GM12878 (cell line): ENCODE results near the gene ESYT2. TPM values are rescaled to one million over a fixed set of nuclear protein-coding genes. Genes with fewer than 3 reads are reported as not detected.

Source experiments
- ATAC-seq: fragments of 200-7000 bp; cut with Tn5 transposase; 3 replicates; pipeline ENCODE4 v1.9.1; 2020; ENCODE audit warnings: mild to moderate bottlenecking, moderate library complexity
- BruUV-seq: library from RNA; stranded (reverse); fragments of 400-500 nt; replicated peaks from 2 replicates; lab custom pipeline; 2021; lab: Mats Ljungman, UMichigan
- CTCF ChIA-PET: fragments of 300-600 bp; sonication (Branson Sonifier 250); formaldehyde crosslinking; extraction: SDS; loops from one replicate; lab custom pipeline; 2021; ENCODE audit warnings: inconsistent platforms; lab: Yijun Ruan, JAX
- POLR2A ChIA-PET: fragments of 350-600 bp; formaldehyde crosslinking; extraction: SDS; loops from one replicate; lab custom pipeline; 2021; ENCODE audit warnings: inconsistent platforms; lab: Charles Lee
- RAD21 ChIA-PET: fragments of 300-600 bp; sonication (Branson Sonifier 250); formaldehyde crosslinking; loops from one replicate; lab custom pipeline; 2023; ENCODE audit warnings: antibody characterized with exemption; ENCODE audit not compliant: unreplicated experiment; lab: Charles Lee
- SMC1A ChIA-PET: fragments of 300-600 bp; sonication (Branson Sonifier 250); formaldehyde crosslinking; loops from one replicate; lab custom pipeline; 2023; ENCODE audit not compliant: unreplicated experiment, uncharacterized antibody; lab: Charles Lee
- DNase-seq: peaks from one replicate; pipeline ENCODE4 v3.0.0-alpha.2; 2011; ENCODE audit warnings: low read depth, low spot score
- FAIRE-seq: peaks from 3 replicates; lab custom pipeline; 2011; peaks lifted over from hg19 to GRCh38; lab: Jason Lieb, UNC
- H2AFZ ChIP-seq: 2 replicates; pipeline ENCODE4 v1.6.0; 2011; ENCODE audit warnings: low read depth, low read length, control low read depth; ENCODE audit not compliant: control insufficient read depth
- H3K27ac ChIP-seq: 2 replicates; pipeline ENCODE4 v1.5.1; 2011; ENCODE audit warnings: control low read depth; ENCODE audit not compliant: control insufficient read depth, insufficient read depth
- H3K27me3 ChIP-seq, 2 experiments: replicated peaks in 1 of 2; 2 replicates each; pipeline versions ENCODE4 v1.6.0 to v1.6.1; 2011; ENCODE audit warnings: low read length in 1 of 2; ENCODE audit not compliant: control insufficient read depth in 2 of 2, insufficient read depth in 2 of 2
- H3K36me3 ChIP-seq, 2 experiments: 2 replicates each; pipeline ENCODE4 v1.5.1; 2011; ENCODE audit warnings: low read length in 1 of 2; ENCODE audit not compliant: control insufficient read depth in 2 of 2, insufficient read depth in 2 of 2
- H3K4me1 ChIP-seq: 2 replicates; pipeline ENCODE4 v1.6.1; 2011; ENCODE audit warnings: mild to moderate bottlenecking, low read length, moderate library complexity, mixed read lengths; ENCODE audit not compliant: control insufficient read depth, insufficient read depth
- H3K4me2 ChIP-seq: 2 replicates; pipeline ENCODE4 v1.6.0; 2011; ENCODE audit warnings: control low read depth; ENCODE audit not compliant: control insufficient read depth, insufficient read depth
- H3K4me3 ChIP-seq: fragments of 200-600 bp; sonication (generic); 2 replicates; pipeline ENCODE4 v1.5.1; 2016
- H3K79me2 ChIP-seq: 2 replicates; pipeline ENCODE4 v1.6.0; 2011; ENCODE audit warnings: low read length; ENCODE audit not compliant: control insufficient read depth, insufficient read depth
- H3K9ac ChIP-seq: 2 replicates; pipeline ENCODE4 v1.8.0; 2011; ENCODE audit warnings: low read length, control low read depth, mixed read lengths; ENCODE audit not compliant: control insufficient read depth, insufficient read depth
- H3K9me3 ChIP-seq: replicated peaks from 3 replicates; pipeline ENCODE4 v1.5.1; 2011; ENCODE audit warnings: mild to moderate bottlenecking, low read length; ENCODE audit not compliant: control insufficient read depth, insufficient read depth
- H4K20me1 ChIP-seq: 2 replicates; pipeline ENCODE4 v1.6.0; 2011; ENCODE audit not compliant: control insufficient read depth, insufficient read depth
- CHD2 ChIP-seq: IDR thresholded peaks from 2 replicates; pipeline ENCODE4 v1.6.1; 2011; ENCODE audit warnings: low read depth, low read length, improper control_type of control experiment, borderline replicate concordance
- CHD4 ChIP-seq: fragments of 200-600 bp; sonication (generic); IDR thresholded peaks from 2 replicates; pipeline ENCODE4 v1.6.1; 2016; ENCODE audit warnings: mild to moderate bottlenecking
- NR2C2 ChIP-seq: IDR thresholded peaks from 2 replicates; pipeline ENCODE4 v1.6.1; 2011; ENCODE audit warnings: borderline replicate concordance, low read depth; ENCODE audit not compliant: control insufficient read depth, insufficient read length
- PML ChIP-seq: IDR thresholded peaks from 2 replicates; pipeline ENCODE4 v1.6.1; 2012; ENCODE audit warnings: low read length, inconsistent platforms
- TCF12 ChIP-seq: IDR thresholded peaks from 2 replicates; pipeline ENCODE4 v1.6.1; 2011; ENCODE audit warnings: low read depth, mild to moderate bottlenecking, low read length
- ZNF207 ChIP-seq: fragments of 450-650 bp; IDR thresholded peaks from 2 replicates; pipeline ENCODE4 v1.6.1; 2014; ENCODE audit warnings: antibody characterized with exemption, mild to moderate bottlenecking, borderline replicate concordance
- WGBS: methylation state at CpG from one replicate; pipeline ENCODE4 v1.1.6; 2016; ENCODE audit warnings: low lambda C conversion rate; ENCODE audit not compliant: insufficient replicate concordance, insufficient coverage; ENCODE audit errors: missing lambda C conversion rate; 5-methylcytosine and 5-hydroxymethylcytosine counted together
- in situ Hi-C: fragments of 300-500 bp; cut with MboI; formaldehyde crosslinking; loops from 9 replicates; pipeline ENCODE4 v1.14.3; 2018; ENCODE audit warnings: mixed read lengths
- intact Hi-C: fragments of 100-400 bp; cut with micrococcal nuclease; formaldehyde crosslinking; loops from one replicate; pipeline ENCODE4 v1.14.2; 2022; ENCODE audit not compliant: unreplicated experiment
- polyA plus RNA-seq, 11 experiments: library from polyadenylated mRNA; depleted of rRNA in 4 of 11; unstranded in 6 of 11; stranded (reverse) in 5 of 11; fragments of >200 nt; fragmentation: Nextera tagmentation in 4 of 11; fragmentation: Illumina TruSeq in 1 of 11; extraction: Ambion mirVana in 4 of 11; extraction: Trizol in 1 of 11; gene quantifications; 1 replicate in 1 of 11; 2 replicates in 10 of 11; pipeline versions ENCODE4 v1.2.1 to v1.2.3, GENCODE V29; 2011 to 2016; ENCODE audit warnings: inconsistent platforms in 2 of 11, missing spikeins in 2 of 11, low read depth in 1 of 11
- total RNA-seq, 4 experiments: library from RNA; depleted of rRNA in 3 of 4; stranded (reverse); fragments of >200 nt in 3 of 4; fragmentation: Illumina TruSeq in 1 of 4; extraction: Trizol in 1 of 4; gene quantifications; 2 replicates each; pipeline versions ENCODE4 v1.2.1 to v1.2.3, GENCODE V29; 2013 to 2021
- TF ChIP-seq, protein P1 (sequence below): IDR thresholded peaks from 2 replicates; pipeline ENCODE4 v1.6.1; 2011; ENCODE audit warnings: low read depth, mild to moderate bottlenecking, low read length, moderate library complexity, borderline replicate concordance; ENCODE audit errors: extremely low read depth

The ESYT2 gene
- total and polyA plus RNA-seq, 10 of the 15 experiments (the other 5 are each of a cell fraction or from before 2014, with no cell fraction given): 1.9 to 44.6 (median 21.4) TPM

DNA sequence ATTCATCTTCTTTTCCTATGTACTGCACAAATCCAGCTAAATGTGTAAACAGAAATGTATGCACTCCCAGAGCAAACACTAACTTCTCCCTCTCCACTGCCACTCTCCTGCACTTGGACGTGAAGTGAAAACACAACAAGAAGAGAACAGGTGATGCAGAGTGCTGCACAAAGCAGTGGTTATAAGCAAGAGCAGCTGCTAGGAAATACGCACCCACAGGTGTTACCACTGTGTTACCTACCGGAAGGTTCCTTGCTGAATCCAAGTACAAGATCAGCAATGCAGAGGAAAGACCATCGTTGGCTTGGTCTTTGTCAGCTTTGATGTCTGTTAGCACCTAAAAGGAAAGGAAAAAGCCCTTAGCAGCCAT lies 70.1 kb downstream of the ESYT2 start:
- no TSS peak for BruUV-seq
- Histone ChIP-seq H3K79me2 (no peaks in the 10 kb centered on the region), H4K20me1 (no peaks in the 10 kb centered on the region)
- in situ Hi-C loops: no loop called here
- TF ChIP-seq ZNF207: no peak
- TF ChIP-seq CHD4: no peak
- no peak for TF ChIP-seq TCF12
- TF ChIP-seq, protein P1, sequence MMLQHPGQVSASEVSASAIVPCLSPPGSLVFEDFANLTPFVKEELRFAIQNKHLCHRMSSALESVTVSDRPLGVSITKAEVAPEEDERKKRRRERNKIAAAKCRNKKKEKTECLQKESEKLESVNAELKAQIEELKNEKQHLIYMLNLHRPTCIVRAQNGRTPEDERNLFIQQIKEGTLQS: no peak
- TF ChIP-seq PML: no peak
- no peak for TF ChIP-seq NR2C2
- no peak for TF ChIP-seq CHD2
- TF ChIP-seq, all 136 proteins: peak for 0
- H3K27ac ChIP-seq: no peak overlapping the region
- intact Hi-C loops: no loop called here
- H2AFZ ChIP-seq: no peak overlapping the region
- ChIA-PET SMC1A (interaction anchor here (1.2 kb wide), 1 partner anchor 65 kb away, joined by 3 read pairs; no protein-coding TSS in a partner anchor), POLR2A (no interaction called here), CTCF (interaction anchor here (2.2 kb wide), 1 partner anchor 218 kb away, joined by 8 read pairs; no protein-coding TSS in a partner anchor), RAD21 (interaction anchor here (1.0 kb wide), 1 partner anchor 218 kb away, joined by 5 read pairs; no protein-coding TSS in a partner anchor)
- DNase-seq: no peak
- no peaks in the 10 kb centered on the region for H3K9me3 ChIP-seq
- H3K36me3 ChIP-seq: peaks cover 7 to 13% of the 10 kb centered on the region in 2 experiments
- ATAC-seq: no peak
- H3K4me1 ChIP-seq: no peaks in the 10 kb centered on the region
- no peak overlapping the region for H3K4me2 ChIP-seq
- 98% methylated on average over 4 of the region's 4 CpGs for WGBS
- H3K4me3 ChIP-seq: no peak overlapping the region
- no peak overlapping the region for H3K9ac ChIP-seq
- FAIRE-seq: no peak
- H3K27me3 ChIP-seq: no peaks in the 10 kb centered on the region
